PC-9 (cell line): Measurements from ENCODE around the gene TMEM108. TPM values are rescaled to one million over a fixed set of nuclear protein-coding genes. Genes with fewer than 3 reads are reported as not detected.

Experiments
- BruUV-seq: library from RNA; stranded (reverse); fragments of 400-500 nt; replicated peaks from 2 replicates; lab custom pipeline; 2021; lab: Mats Ljungman, UMichigan
- CTCF ChIA-PET: fragments of 300-600 bp; sonication (Branson Sonifier 250); formaldehyde crosslinking; loops from one replicate; lab custom pipeline; 2022; ENCODE audit warnings: antibody characterized with exemption; lab: Charles Lee
- POLR2A ChIA-PET: fragments of 300-600 bp; sonication (Branson Sonifier 250); formaldehyde crosslinking; loops from one replicate; lab custom pipeline; 2022; ENCODE audit warnings: antibody characterized with exemption; ENCODE audit not compliant: unreplicated experiment; lab: Charles Lee
- DNase-seq, 2 experiments: peaks; one replicate each; pipeline versions ENCODE4 v3.0.0 to v3.0.0-alpha.2; 2015 to 2022; ENCODE audit warnings: mixed read lengths in 1 of 2
- H2AFZ ChIP-seq: fragments of 200-600 bp; sonication (generic); 2 replicates; pipeline ENCODE4 v1.8.1; 2017; ENCODE audit warnings: antibody characterized with exemption
- H3F3A ChIP-seq: fragments of 200-600 bp; sonication (generic); 2 replicates; pipeline ENCODE4 v1.8.1; 2017; ENCODE audit warnings: antibody characterized with exemption, mild to moderate bottlenecking, low read depth; ENCODE audit not compliant: insufficient read depth
- H3K27ac ChIP-seq: fragments of 200-600 bp; sonication (generic); 2 replicates; pipeline ENCODE4 v1.6.1; 2016; ENCODE audit warnings: mixed run types
- H3K27me3 ChIP-seq: fragments of 200-600 bp; sonication (generic); 2 replicates; pipeline ENCODE4 v1.6.1; 2016; ENCODE audit warnings: low read depth, mixed run types; ENCODE audit not compliant: insufficient read depth
- H3K36me3 ChIP-seq: fragments of 200-600 bp; sonication (generic); 2 replicates; pipeline ENCODE4 v1.6.1; 2016; ENCODE audit warnings: low read depth, mixed run types
- H3K4me1 ChIP-seq: fragments of 200-600 bp; sonication (generic); replicated peaks from 2 replicates; pipeline ENCODE4 v1.6.1; 2016; ENCODE audit warnings: mixed run types; ENCODE audit not compliant: insufficient read depth
- H3K4me2 ChIP-seq: fragments of 200-600 bp; sonication (generic); 2 replicates; pipeline ENCODE4 v1.6.1; 2017; ENCODE audit warnings: mixed run types
- H3K4me3 ChIP-seq: fragments of 200-600 bp; sonication (generic); 2 replicates; pipeline ENCODE4 v1.6.1; 2016; ENCODE audit warnings: mixed run types
- H3K79me2 ChIP-seq: fragments of 200-600 bp; sonication (generic); 2 replicates; pipeline ENCODE4 v1.6.1; 2017; ENCODE audit warnings: low read depth, mixed run types
- H3K9me2 ChIP-seq: fragments of 200-600 bp; sonication (generic); 2 replicates; pipeline ENCODE4 v1.8.1; 2017; ENCODE audit warnings: mild to moderate bottlenecking; ENCODE audit not compliant: insufficient read depth
- H3K9me3 ChIP-seq: fragments of 200-600 bp; sonication (generic); 2 replicates; pipeline ENCODE4 v1.8.1; 2016; ENCODE audit warnings: low read depth; ENCODE audit not compliant: insufficient read depth
- H4K20me1 ChIP-seq: fragments of 200-600 bp; sonication (generic); 2 replicates; pipeline ENCODE4 v1.8.1; 2017; ENCODE audit not compliant: insufficient read depth
- EZH2 ChIP-seq: fragments of 200-600 bp; sonication (generic); IDR thresholded peaks from 2 replicates; pipeline ENCODE4 v1.8.0; 2017; ENCODE audit warnings: antibody characterized with exemption, low read depth
- intact Hi-C: fragments of 100-400 bp; cut with micrococcal nuclease; formaldehyde crosslinking; loops from one replicate; pipeline ENCODE4 v1.10.0; 2022; ENCODE audit not compliant: unreplicated experiment
- total RNA-seq: library from RNA; stranded (reverse); gene quantifications from 2 replicates; pipeline ENCODE4 v1.2.3, GENCODE V29; 2021
- TF ChIP-seq, protein P1 (sequence below): fragments of 200-600 bp; sonication (generic); conservative IDR thresholded peaks from 2 replicates; pipeline ENCODE4 v1.6.1; 2017; ENCODE audit warnings: mixed run types, antibody characterized with exemption, mild to moderate bottlenecking, moderate library complexity

TMEM108 gene
- total RNA-seq, 1 experiment from 2014 or later = not detected

- TF ChIP-seq, protein P1, sequence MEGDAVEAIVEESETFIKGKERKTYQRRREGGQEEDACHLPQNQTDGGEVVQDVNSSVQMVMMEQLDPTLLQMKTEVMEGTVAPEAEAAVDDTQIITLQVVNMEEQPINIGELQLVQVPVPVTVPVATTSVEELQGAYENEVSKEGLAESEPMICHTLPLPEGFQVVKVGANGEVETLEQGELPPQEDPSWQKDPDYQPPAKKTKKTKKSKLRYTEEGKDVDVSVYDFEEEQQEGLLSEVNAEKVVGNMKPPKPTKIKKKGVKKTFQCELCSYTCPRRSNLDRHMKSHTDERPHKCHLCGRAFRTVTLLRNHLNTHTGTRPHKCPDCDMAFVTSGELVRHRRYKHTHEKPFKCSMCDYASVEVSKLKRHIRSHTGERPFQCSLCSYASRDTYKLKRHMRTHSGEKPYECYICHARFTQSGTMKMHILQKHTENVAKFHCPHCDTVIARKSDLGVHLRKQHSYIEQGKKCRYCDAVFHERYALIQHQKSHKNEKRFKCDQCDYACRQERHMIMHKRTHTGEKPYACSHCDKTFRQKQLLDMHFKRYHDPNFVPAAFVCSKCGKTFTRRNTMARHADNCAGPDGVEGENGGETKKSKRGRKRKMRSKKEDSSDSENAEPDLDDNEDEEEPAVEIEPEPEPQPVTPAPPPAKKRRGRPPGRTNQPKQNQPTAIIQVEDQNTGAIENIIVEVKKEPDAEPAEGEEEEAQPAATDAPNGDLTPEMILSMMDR = no peak
- no peak for TF ChIP-seq EZH2
- DNase-seq = no peak
- Histone ChIP-seq H4K20me1 (no peaks in the 10 kb centered on the region), H3K27me3 (no peaks in the 10 kb centered on the region), H3K9me3 (no peaks in the 10 kb centered on the region), H3F3A (no peaks in the 10 kb centered on the region), H3K9me2 (no peaks in the 10 kb centered on the region), H3K36me3 (no peaks in the 10 kb centered on the region), H3K27ac (no peak overlapping the region), H3K79me2 (no peaks in the 10 kb centered on the region), H3K4me1 (no peaks in the 10 kb centered on the region), H3K4me2 (no peak overlapping the region), H2AFZ (no peak overlapping the region), H3K4me3 (no peak overlapping the region)
- no TSS peak for BruUV-seq
- CTCF ChIA-PET = no interaction called here
- intact Hi-C loops = no loop called here
- POLR2A ChIA-PET = interaction anchor here (0.7 kb wide), 1 partner anchor 46 kb away, joined by 5 read pairs; no protein-coding TSS in a partner anchor
Measured at GRCh38 chr3:133018921-133019320, 19.3 kb upstream of the TMEM108 start.

DNA sequence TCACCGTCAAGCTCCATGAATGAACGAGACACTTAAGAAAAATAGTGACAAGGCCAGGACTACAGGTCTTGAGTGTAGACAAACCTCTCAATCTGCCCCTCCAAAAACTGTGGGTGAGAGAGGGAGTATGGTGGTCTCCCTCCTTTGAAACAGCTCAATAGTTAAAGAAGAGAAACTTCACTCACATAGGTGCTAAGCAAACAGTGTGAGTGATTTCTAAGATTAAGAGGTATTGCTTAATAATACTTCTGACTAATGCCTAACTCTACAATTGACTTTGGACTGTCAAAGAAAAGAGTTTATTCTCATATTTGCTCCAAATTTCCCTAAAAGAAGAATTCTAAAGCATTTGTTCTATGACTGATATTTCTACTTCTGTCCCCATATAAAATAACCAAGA lies 17.0 kb upstream of the TMEM108 start:
- intact Hi-C loops = no loop called here
- Histone ChIP-seq H3K9me3 (no peaks in the 10 kb centered on the region), H3K4me1 (no peaks in the 10 kb centered on the region), H3K4me2 (no peak overlapping the region), H4K20me1 (no peaks in the 10 kb centered on the region), H3F3A (no peaks in the 10 kb centered on the region), H3K4me3 (no peak overlapping the region), H3K36me3 (no peaks in the 10 kb centered on the region), H3K27ac (no peak overlapping the region), H3K79me2 (no peaks in the 10 kb centered on the region), H3K27me3 (0 out of 2 replicates have a peak, but pooled peaks cover 6% of the 10 kb centered on the region), H2AFZ (no peak overlapping the region), H3K9me2 (no peaks in the 10 kb centered on the region)
- CTCF ChIA-PET = no interaction called here
- no peak for TF ChIP-seq EZH2
- TF ChIP-seq, protein P1 = no peak
- no TSS peak for BruUV-seq
- no peak for DNase-seq
- POLR2A ChIA-PET = no interaction called here

- no peaks in the 10 kb centered on the region for H4K20me1 ChIP-seq
- H3K79me2 ChIP-seq = no peaks in the 10 kb centered on the region
- no TSS peak for BruUV-seq
- no peak overlapping the region for H3K4me3 ChIP-seq
- DNase-seq = no peak
- H3K27me3 ChIP-seq = 0 out of 2 replicates have a peak, but pooled peaks cover 6% of the 10 kb centered on the region
- ChIA-PET CTCF (no interaction called here), POLR2A (no interaction called here)
- no peak overlapping the region for H3K27ac ChIP-seq
- intact Hi-C loops = no loop called here
- TF ChIP-seq, protein P1 = no peak
- no peak for TF ChIP-seq EZH2
- no peak overlapping the region for H2AFZ ChIP-seq
- no peak overlapping the region for H3K4me2 ChIP-seq
- no peaks in the 10 kb centered on the region for H3F3A ChIP-seq
- no peaks in the 10 kb centered on the region for H3K9me3 ChIP-seq
- no peaks in the 10 kb centered on the region for H3K36me3 ChIP-seq
- H3K4me1 ChIP-seq = no peaks in the 10 kb centered on the region
- H3K9me2 ChIP-seq = no peaks in the 10 kb centered on the region
Measured at GRCh38 chr3:133023362-133023761, 14.8 kb upstream of the TMEM108 start.
